Measurements from ENCODE around the gene HYI. TPM values are rescaled to one million over a fixed set of nuclear protein-coding genes. Genes with fewer than 3 reads are reported as not detected.

Gene HYI
- polyA plus RNA-seq, 2 of the 4 experiments (the other 2 are of a cell fraction), result 7.2 to 15.1 TPM

- Histone ChIP-seq H3K4me3 (no peak overlapping the region), H3K4me2 (no peak overlapping the region), H3K4me1 (peaks cover 22% of the 10 kb centered on the region), H3K27ac (peak overlapping the region in 1 of 2 experiments; percentile 6; a peak in 1 of 6 replicates), H3K9me3 (peaks cover 19% of the 10 kb centered on the region)
- TF ChIP-seq MAFK (IDR thresholded peaks at IDR 0.05; ENCODE audit: partially characterized antibody) (no peak), FOSL2 (IDR thresholded peaks at IDR 0.05) (no peak), FOSL2 (CRISPR knock-in tag; IDR thresholded peaks at IDR 0.05) (no peak), KDM1A (IDR thresholded peaks at IDR 0.05; ENCODE audit: low read depth) (no peak), JUNB (IDR thresholded peaks at IDR 0.05) (no peak), FOXS1 (CRISPR knock-in tag; IDR thresholded peaks at IDR 0.05) (no peak), TFCP2L1 (CRISPR knock-in tag; IDR thresholded peaks at IDR 0.05) (no peak), PHF8 (IDR thresholded peaks at IDR 0.05; ENCODE audit: borderline replicate concordance, low read depth) (no peak), GATA3 (IDR thresholded peaks at IDR 0.05; ENCODE audit: borderline replicate concordance) (no peak), RFX5 (IDR thresholded peaks at IDR 0.05) (no peak), CEBPB (IDR thresholded peaks at IDR 0.05) (no peak), PBX3 (IDR thresholded peaks at IDR 0.05) (no peak), ZFP36 (IDR thresholded peaks at IDR 0.05; ENCODE audit: borderline replicate concordance, partially characterized antibody) (no peak), HOXB13 (CRISPR knock-in tag; IDR thresholded peaks at IDR 0.05; ENCODE audit: low read depth) (no peak), SMC3 (IDR thresholded peaks at IDR 0.05) (no peak), NFE2L2 (conservative IDR thresholded peaks at IDR 0.05; ENCODE audit: low read length) (no peak), MAX (IDR thresholded peaks at IDR 0.05) (no peak), E2F6 (IDR thresholded peaks at IDR 0.05; ENCODE audit: borderline replicate concordance, low read depth) (no peak), ZSCAN20 (CRISPR knock-in tag; IDR thresholded peaks at IDR 0.05) (no peak), RNF2 (IDR thresholded peaks at IDR 0.05; ENCODE audit: borderline replicate concordance, low read depth) (no peak)
- ChIA-PET CTCF (no interaction called here), POLR2A (no interaction called here)
- DNase-seq (ENCODE audit: low read depth in 1 of 2, low spot score in 1 of 2) (no peak), FAIRE-seq (no peak), ATAC-seq (no peak)
- WGBS (ENCODE audit: missing lambda C conversion rate), result 80% methylated on average over 3 of the region's 3 CpGs
Observed at GRCh38 chr1:43479414-43479813, 25.7 kb upstream of the HYI start.

DNA sequence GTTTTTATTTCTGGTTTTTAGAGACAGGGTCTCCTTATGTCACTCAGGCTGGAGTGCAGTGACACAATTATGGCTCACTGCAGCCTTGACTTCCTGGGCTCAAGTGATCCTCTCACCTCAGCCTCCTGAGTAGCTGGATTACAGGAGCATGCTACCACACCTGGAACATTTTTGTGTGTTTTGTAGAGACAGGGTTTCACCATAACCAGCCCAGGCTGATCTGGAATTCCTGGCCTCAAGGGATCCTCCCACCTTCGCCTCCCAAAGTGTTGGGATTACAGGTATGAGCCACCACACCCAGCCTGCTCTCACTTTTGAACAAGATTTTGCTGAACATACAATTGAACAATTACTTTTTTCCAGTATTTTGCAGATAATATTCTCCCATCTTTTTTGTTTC lies 24.0 kb upstream of the HYI start:
- H3K4me2 ChIP-seq, result no peak overlapping the region
- POLR2A ChIA-PET, result no interaction called here
- DNase-seq (ENCODE audit: low read depth in 1 of 2, low spot score in 1 of 2), result no peak
- H3K9me3 ChIP-seq, result peaks cover 19% of the 10 kb centered on the region
- H3K27ac ChIP-seq, result peak overlapping the region; percentile 92 to 95
- no peak for TF ChIP-seq HEYL (CRISPR knock-in tag; IDR thresholded peaks at IDR 0.05)
- no peak for TF ChIP-seq KDM1A (IDR thresholded peaks at IDR 0.05; ENCODE audit: low read depth)
- TF ChIP-seq HES2 (IDR thresholded peaks at IDR 0.05), result no peak
- TF ChIP-seq E2F6 (IDR thresholded peaks at IDR 0.05; ENCODE audit: borderline replicate concordance, low read depth), result no peak
- no peak for TF ChIP-seq HOXB5 (CRISPR knock-in tag; IDR thresholded peaks at IDR 0.05)
- no peak for TF ChIP-seq MAX (IDR thresholded peaks at IDR 0.05)
- no peak for TF ChIP-seq JUN (IDR thresholded peaks at IDR 0.05)
- TF ChIP-seq SREBF2 (IDR thresholded peaks at IDR 0.05), result no peak
- TF ChIP-seq CBX8 (IDR thresholded peaks at IDR 0.05), result no peak
- no peak for TF ChIP-seq MYC (IDR thresholded peaks at IDR 0.05; ENCODE audit: borderline replicate concordance, low read length)
- TF ChIP-seq RARB (CRISPR knock-in tag; IDR thresholded peaks at IDR 0.05), result no peak
- TF ChIP-seq FOSB (CRISPR knock-in tag; IDR thresholded peaks at IDR 0.05), result no peak
- no peak for TF ChIP-seq SMC3 (IDR thresholded peaks at IDR 0.05)
- no peak for TF ChIP-seq NFE2L2 (conservative IDR thresholded peaks at IDR 0.05; ENCODE audit: low read length)
- TF ChIP-seq RFX5 (IDR thresholded peaks at IDR 0.05), result no peak
- no peak for TF ChIP-seq TFCP2L1 (CRISPR knock-in tag; IDR thresholded peaks at IDR 0.05)
- no peak for TF ChIP-seq POLR2A (IDR thresholded peaks at IDR 0.05; ENCODE audit: low read length)
- no peak for TF ChIP-seq ZC3H11A (IDR thresholded peaks at IDR 0.05)
- no peak for TF ChIP-seq POLR2AphosphoS2 (conservative IDR thresholded peaks at IDR 0.05; ENCODE audit: low read length)
- WGBS (ENCODE audit: missing lambda C conversion rate), result 95% methylated on average over 1 of the region's 1 CpG
- CTCF ChIA-PET, result interaction anchor here (0.8 kb wide), 1 partner anchor 9 kb away, joined by 4 read pairs; no protein-coding TSS in a partner anchor
- peaks cover 39% of the 10 kb centered on the region for H3K4me1 ChIP-seq
- no peak for ATAC-seq
- H3K4me3 ChIP-seq, result no peak overlapping the region
- no peak for FAIRE-seq

All from A549 (cell line).